Camera-type eye (tissue), 1 donor: ENCODE results near the gene DOCK8. TPM values are rescaled to one million over a fixed set of nuclear protein-coding genes. Genes with fewer than 3 reads are reported as not detected.

Experiments used
- total RNA-seq: library from RNA; depleted of rRNA; stranded (reverse); fragments of >200 nt; gene quantifications from one replicate; pipeline ENCODE4 v1.2.3, GENCODE V29; 2014

DOCK8 gene
- total RNA-seq: 33.6 TPM

DNA sequence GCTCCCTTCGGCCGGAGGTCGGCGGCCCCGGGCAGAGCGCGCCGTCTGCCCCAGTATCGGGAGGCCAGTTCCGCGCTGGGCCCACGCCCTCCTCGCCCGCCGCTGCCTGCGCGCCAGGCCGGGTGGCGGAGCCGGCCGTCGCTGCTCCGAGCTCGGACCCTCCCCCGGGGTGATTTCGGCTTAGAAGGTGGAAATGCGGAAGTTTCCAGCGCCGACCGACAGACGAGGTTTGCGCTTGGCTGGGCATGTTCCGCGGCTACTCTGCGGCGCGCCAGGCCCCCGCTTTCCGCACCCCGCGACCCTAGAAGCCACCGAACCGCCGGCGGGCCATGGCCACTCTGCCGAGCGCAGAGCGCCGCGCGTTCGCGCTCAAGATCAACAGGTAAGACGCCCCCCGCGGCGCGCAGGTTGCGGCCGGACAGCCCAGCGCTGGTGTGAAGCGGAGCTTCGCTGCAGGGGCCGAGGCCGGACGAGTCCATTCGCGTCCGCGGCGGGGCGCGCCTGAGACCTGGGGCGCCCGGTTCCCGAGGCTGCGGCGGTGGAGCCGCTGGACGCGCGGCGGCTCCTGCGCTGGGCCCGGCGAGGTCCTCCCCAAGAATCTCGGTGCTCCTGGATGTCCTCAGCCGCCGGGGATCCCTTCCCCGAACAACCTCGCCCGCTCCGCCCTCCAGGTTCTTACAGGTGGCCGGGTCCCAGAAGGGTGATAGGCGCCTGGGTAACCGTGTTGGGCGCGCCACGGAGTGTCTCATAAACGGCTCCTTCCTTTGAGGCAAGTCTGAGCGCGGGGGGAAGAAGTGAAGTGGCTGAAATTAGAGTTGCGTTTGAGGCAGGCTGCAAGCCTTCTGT, at the start of gene DOCK8:
TSS of gene DOCK8 (plus strand) at position 218 of the 846 bp plus-strand sequence. CDS start at position 330, 112 bp downstream.

GRCh38 chr9:178970-179383, 35.7 kb upstream of the DOCK8 start, which contains the start of gene ZNG1A:
TSS of gene ZNG1A (minus strand) at chr9:179056. CDS start at chr9:178969, 87 bp downstream.

GRCh38 chr9:503881-504852, 289.5 kb downstream of the DOCK8 start, which contains the start of gene KANK1:
TSS of gene KANK1 (plus strand) at chr9:504695.

Other genes starting within 250 kb of the DOCK8 start
- gene WASHC1, start 185.4 kb upstream of the DOCK8 start, total RNA-seq: 11.8 TPM
- gene FOXD4, start 96.4 kb upstream of the DOCK8 start, total RNA-seq: 0.82 TPM
- 94.3 TPM for gene ZNG1A, start 35.8 kb upstream of the DOCK8 start, total RNA-seq